HG03342 (cell line): ENCODE results near the gene MAN1A1.
A peak's percentile ranks its signal among the peaks of the same experiment; 100 is the strongest.

ENCODE experiments used
- ATAC-seq: cut with Tn5 transposase; IDR thresholded peaks from one replicate; pipeline ENCODE4 v1.9.1; 2021; ENCODE audit warnings: mild to moderate bottlenecking, moderate library complexity; ENCODE audit not compliant: unreplicated experiment

Gene MAN1A1

GRCh38 chr6:119326291-119327005 lies 23.1 kb downstream of the MAN1A1 start:
- ATAC-seq = no peak

GRCh38 chr6:119325559-119326265 lies 23.8 kb downstream of the MAN1A1 start:
- ATAC-seq = no peak

DNA sequence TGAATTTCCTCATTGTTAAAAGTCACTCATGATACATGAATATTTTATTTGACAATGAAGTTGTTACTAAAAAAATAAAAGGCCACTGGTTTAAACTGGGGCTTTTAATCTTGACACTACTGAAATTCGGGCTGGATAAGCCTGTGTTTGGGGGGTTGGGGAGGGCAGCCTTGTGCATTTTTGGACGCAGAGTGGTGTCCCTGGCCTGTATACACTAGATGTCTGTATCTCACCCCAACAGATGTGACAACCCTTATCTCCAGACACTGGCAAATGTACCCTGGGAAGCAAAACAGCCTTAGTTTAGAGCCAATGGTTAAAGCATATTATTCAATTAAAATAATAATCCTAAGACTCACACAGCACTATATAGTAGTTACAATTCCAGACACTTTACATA lies 24.8 kb downstream of the MAN1A1 start:
- ATAC-seq = no peak

GRCh38 chr6:119323931-119324330 lies 25.6 kb downstream of the MAN1A1 start:
- ATAC-seq = no peak

DNA sequence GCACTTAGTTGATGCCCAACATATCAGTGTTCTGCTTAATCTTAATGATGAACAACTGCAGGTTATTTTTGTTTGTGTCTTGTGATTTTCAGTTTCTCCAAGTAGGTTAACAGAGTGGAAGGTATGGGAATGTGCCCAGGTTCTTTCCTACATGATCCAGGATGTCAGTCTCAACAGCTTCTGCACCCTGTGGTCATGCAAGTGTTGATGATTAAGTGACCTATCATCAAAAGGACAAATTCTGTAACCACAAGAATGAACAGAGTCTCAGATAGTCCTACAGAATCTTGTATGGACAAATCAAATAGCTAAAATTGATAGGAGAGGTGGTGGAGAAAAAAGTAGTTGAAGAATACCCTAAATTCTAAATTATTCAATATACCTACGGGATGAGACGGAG lies 26.1 kb downstream of the MAN1A1 start:
- ATAC-seq = no peak

GRCh38 chr6:119322715-119323350 lies 26.7 kb downstream of the MAN1A1 start:
- no peak for ATAC-seq

- ATAC-seq = no peak
These were observed 27.5 kb downstream of the MAN1A1 start for GRCh38 chr6:119322034-119322433.

DNA sequence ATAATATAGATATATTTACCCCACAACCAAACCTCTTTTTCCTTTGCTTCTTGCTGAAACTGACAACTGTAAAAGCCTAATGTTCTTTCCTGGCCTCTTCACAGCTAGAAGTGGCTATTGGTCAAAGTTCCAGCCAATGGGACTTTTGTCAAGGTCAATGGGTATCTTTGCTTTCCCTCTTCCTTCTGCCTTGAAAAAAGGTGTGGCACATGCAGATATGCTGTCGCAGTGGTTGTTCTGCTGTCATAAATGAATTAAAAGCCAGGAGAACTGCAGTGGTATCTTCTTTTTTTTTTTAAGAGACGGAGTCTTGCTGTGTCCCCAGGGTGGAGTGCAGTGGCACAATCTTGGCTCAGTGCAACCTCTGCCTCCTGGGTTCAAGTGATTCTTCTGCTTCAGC lies 29.9 kb downstream of the MAN1A1 start:
- no peak for ATAC-seq

GRCh38 chr6:119318730-119319129 lies 30.8 kb downstream of the MAN1A1 start:
- no peak for ATAC-seq

GRCh38 chr6:119318176-119318575 lies 31.4 kb downstream of the MAN1A1 start:
- ATAC-seq = no peak

DNA sequence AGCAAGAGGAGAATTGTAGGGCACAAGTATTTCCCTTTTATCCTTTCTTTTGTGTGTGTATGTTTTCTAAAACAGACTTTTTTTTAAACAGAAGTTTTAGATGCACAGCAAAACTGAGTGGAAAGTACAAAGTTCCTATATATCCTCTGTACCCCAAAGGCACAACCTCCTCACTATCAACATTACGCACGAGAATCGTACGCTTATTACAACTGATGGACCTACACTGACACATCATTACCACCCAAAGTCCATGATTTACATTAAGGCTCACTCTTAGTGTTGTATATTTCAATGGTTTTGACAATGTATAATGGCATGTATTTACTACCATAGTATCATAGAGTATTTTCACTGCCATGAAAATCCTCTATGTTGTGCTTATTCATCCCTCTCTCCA lies 32.6 kb downstream of the MAN1A1 start:
- ATAC-seq = no peak

DNA sequence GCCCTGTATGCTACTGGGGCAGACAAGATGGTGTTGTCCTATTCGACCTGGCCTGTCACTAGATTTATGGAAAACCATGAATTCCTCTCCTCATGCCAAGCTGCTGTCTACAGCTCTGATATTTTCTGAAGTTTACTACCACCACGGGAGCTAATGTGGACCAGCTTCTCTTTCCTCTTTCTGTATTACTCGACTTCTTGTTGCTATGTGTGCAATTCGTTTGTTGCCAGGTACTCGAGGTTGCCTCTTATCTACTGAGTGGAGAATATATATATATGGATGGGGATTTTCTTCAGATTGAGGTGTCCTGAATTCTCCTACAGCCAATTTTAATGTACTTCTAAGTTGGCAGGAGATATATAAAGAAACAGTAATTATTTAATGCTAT lies 34.7 kb downstream of the MAN1A1 start:
- ATAC-seq = peak; percentile 60

DNA sequence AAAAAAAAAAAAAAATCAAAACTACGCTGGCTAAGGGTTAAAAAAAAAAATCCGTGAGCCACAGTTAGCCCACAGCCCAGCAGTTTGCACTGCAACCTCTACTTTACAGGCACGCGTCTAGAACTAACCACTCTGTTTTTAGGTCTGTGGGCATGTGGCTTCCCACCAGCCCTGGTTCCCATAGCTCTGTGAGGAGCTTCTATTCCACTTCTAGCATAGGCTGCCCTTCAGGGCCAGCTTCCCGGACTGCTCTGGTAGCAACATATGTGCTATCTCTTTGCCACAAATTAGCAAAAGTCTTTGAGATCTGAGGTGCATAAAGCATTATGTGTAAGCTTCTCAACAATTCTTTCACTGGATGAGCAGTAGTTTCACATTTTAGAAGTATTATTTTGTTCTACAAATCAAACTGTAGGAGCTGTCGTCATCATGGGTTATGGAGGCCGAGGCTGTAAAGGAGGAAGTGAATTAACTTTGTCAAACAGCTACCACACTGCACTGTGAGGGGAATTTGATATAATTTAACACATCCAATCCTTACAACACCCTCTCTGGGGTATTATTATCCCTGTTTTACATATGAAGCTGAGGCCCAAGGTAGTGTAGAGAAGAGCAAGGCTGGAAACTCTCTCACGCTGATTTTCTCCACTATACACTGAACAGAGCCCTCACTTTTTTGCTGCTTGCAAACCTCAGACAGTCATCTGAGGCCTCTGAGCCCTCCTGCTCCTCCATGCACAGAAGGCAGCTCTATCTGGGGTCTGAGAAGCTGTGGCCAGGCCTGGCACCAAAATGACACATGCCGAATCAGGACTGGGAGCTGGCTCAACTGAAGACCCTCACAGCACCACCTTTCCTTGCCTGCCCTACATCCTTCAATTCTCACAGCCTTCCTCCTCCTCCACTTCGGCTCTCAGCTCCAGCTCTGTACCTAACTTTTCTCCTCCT lies 35.4 kb downstream of the MAN1A1 start:
- peak; percentile 66 for ATAC-seq

DNA sequence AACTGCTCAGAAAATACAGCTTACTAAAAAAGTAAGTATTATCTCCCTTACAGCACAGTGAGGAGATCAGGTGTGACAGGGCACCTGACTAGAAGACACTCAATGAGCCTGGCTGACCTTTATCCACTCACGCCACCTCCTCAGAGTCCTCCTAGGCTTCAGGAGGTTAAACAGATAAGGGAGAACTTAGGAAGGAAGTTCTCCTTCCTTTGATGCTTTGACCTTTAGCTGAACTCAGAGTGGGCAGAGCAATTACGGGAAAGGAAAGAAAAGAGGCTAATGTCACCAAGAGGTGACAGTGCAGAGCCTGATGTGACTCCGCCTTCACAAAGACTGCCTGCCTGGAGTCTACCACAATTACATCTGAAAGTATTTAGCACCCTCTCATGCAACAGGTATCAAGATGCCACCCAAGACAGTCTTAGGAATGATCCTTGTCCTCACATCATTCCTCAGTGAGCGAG lies 36.7 kb downstream of the MAN1A1 start:
- ATAC-seq = peak; percentile 19

GRCh38 chr6:119312441-119312840 lies 37.1 kb downstream of the MAN1A1 start:
- no peak for ATAC-seq

DNA sequence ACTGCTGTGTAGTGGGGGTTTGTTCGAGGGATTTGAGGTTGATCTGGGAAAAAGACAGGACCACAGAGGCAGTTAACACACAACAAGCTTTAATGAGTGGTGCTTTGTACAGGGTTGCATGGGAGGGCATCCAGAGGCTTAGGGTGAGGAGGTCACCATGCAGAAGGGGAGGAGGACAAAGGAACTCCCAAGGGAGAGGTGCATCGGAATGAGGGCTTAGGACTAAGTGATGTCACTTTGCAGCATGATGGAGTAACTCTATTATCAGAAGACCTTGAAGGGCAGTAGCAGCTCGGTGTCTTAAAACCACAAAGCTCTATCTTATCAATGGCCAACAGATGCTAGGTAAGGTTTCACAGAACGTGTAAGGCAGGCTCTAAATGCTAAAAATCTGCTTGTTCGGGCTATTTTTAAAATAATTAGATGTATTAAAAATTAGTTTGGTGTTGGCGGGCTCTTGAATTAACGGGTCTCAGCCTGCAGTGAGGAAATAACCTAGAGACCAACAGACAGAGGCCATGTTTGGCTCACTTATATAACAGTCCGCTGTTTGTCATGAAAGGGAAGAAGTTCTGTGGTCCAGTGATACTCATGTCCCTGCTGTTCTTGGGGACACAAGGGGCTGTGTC lies 37.9 kb downstream of the MAN1A1 start:
- ATAC-seq = no peak

GRCh38 chr6:119310486-119311036 lies 39.0 kb downstream of the MAN1A1 start:
- ATAC-seq = no peak

GRCh38 chr6:119308991-119309657 lies 40.4 kb downstream of the MAN1A1 start:
- peak; percentile 26 for ATAC-seq

DNA sequence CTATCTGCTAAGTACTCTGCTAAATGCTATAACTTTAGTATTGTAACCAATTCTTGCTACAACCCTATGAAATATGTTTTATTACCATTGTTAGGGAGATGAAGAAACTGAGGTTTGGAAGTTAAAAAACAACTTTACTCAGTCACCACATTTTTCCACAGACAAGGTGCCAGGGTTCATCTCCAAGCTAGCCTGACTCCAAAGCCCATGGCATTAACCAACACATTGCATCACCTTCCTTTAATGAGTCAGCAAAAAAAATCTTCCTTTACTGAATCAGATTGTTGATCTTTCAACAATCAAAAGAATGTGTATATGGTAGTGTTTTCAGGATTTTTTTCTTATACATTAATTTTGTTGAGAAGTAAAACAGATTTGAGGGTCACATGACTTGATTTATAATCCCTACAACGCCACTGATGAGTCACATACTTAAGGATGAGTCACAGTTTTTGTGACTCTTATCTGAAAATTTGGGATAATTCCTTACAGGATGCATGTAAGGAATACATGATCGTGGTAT lies 41.5 kb downstream of the MAN1A1 start:
- ATAC-seq = no peak
